Neural cell (in vitro differentiated cells): ENCODE results near the gene ETNK1. TPM values are rescaled to one million over a fixed set of nuclear protein-coding genes. Genes with fewer than 3 reads are reported as not detected.

ENCODE experiments used
- H2AFZ ChIP-seq: fragments of 200-600, 300-800 bp; sonication (generic), shearing (Covaris generic); 2 replicates; pipeline ENCODE4 v1.6.0; 2014; ENCODE audit warnings: low read depth, mild to moderate bottlenecking, antibody characterized with exemption, low read length, moderate library complexity
- H3F3A ChIP-seq: fragments of 200-600 bp; shearing (Covaris generic); 2 replicates; pipeline ENCODE4 v1.6.1; 2016; ENCODE audit warnings: mild to moderate bottlenecking, moderate library complexity, mixed read lengths, antibody characterized with exemption, low read length; ENCODE audit not compliant: insufficient read depth, poor library complexity, severe bottlenecking
- H3K27ac ChIP-seq: fragments of 200-600, 300-800 bp; sonication (generic), shearing (Covaris generic); 2 replicates; pipeline ENCODE4 v1.5.1; 2014; ENCODE audit warnings: mild to moderate bottlenecking, low read length, moderate library complexity
- H3K27me3 ChIP-seq: fragments of 300-800, 200-600 bp; sonication (generic), shearing (Covaris generic); 2 replicates; pipeline ENCODE4 v1.6.0; 2014; ENCODE audit warnings: mild to moderate bottlenecking, low read depth, low read length, moderate library complexity; ENCODE audit not compliant: insufficient read depth
- H3K36me3 ChIP-seq: fragments of 300-800, 200-600 bp; sonication (generic), shearing (Covaris generic); 2 replicates; pipeline ENCODE4 v1.5.1; 2014; ENCODE audit warnings: mild to moderate bottlenecking, antibody characterized with exemption, low read length, moderate library complexity; ENCODE audit not compliant: insufficient read depth
- H3K4me2 ChIP-seq: fragments of 300-800, 200-600 bp; sonication (generic), shearing (Covaris generic); 2 replicates; pipeline ENCODE4 v1.6.0; 2014; ENCODE audit warnings: mild to moderate bottlenecking, low read length
- H3K4me3 ChIP-seq: fragments of 300-800, 200-600 bp; sonication (generic), shearing (Covaris generic); 2 replicates; pipeline ENCODE4 v1.5.1; 2014; ENCODE audit warnings: mild to moderate bottlenecking, low read length, moderate library complexity
- H3K79me2 ChIP-seq: fragments of 200-600 bp; shearing (Covaris generic); replicated peaks from 2 replicates; pipeline ENCODE4 v1.6.0; 2014; ENCODE audit warnings: mild to moderate bottlenecking, low read length, moderate library complexity; ENCODE audit not compliant: insufficient read depth
- H3K9ac ChIP-seq: fragments of 300-800, 200-600 bp; sonication (generic), shearing (Covaris generic); 2 replicates; pipeline ENCODE4 v1.6.1; 2016; ENCODE audit warnings: mild to moderate bottlenecking, low read length, mixed read lengths
- H3K9me2 ChIP-seq: fragments of 200-600 bp; shearing (Covaris generic); 2 replicates; pipeline ENCODE4 v1.6.1; 2016; ENCODE audit warnings: mild to moderate bottlenecking, low read length, mixed read lengths; ENCODE audit not compliant: insufficient read depth
- H3K9me3 ChIP-seq: fragments of 200-600, 300-800 bp; sonication (generic), shearing (Covaris generic); 2 replicates; pipeline ENCODE4 v1.6.1; 2016; ENCODE audit warnings: mild to moderate bottlenecking, mixed run types, low read length, moderate library complexity, mixed read lengths
- H4K20me1 ChIP-seq: fragments of 200-600 bp; shearing (Covaris generic); 2 replicates; pipeline ENCODE4 v1.6.1; 2016; ENCODE audit warnings: mild to moderate bottlenecking, mixed run types; ENCODE audit not compliant: insufficient read depth
- CTCF ChIP-seq: fragments of 450-650 bp; IDR thresholded peaks from 2 replicates; pipeline ENCODE4 v1.5.1; 2014; ENCODE audit warnings: antibody characterized with exemption, mild to moderate bottlenecking, moderate library complexity; ENCODE audit not compliant: poor library complexity, severe bottlenecking
- EP300 ChIP-seq: fragments of 450-650 bp; conservative IDR thresholded peaks from 2 replicates; pipeline ENCODE4 v1.6.1; 2014; ENCODE audit warnings: antibody characterized with exemption, mild to moderate bottlenecking, moderate library complexity; ENCODE audit not compliant: poor library complexity, severe bottlenecking
- EZH2 ChIP-seq: fragments of 200-600, 300-800 bp; shearing (Covaris generic), sonication (generic); IDR thresholded peaks from 2 replicates; pipeline ENCODE4 v1.6.1; 2014; ENCODE audit warnings: antibody characterized with exemption, low read length, borderline replicate concordance, mild to moderate bottlenecking; ENCODE audit not compliant: insufficient read depth, poor library complexity, severe bottlenecking
- MXI1 ChIP-seq: fragments of 450-650 bp; conservative IDR thresholded peaks from 2 replicates; pipeline ENCODE4 v1.6.1; 2014; ENCODE audit warnings: antibody characterized with exemption, mild to moderate bottlenecking; ENCODE audit not compliant: poor library complexity, severe bottlenecking
- POLR2AphosphoS5 ChIP-seq: IDR thresholded peaks from 2 replicates; pipeline ENCODE4 v1.6.1; 2012
- RAD21 ChIP-seq: fragments of 450-650 bp; conservative IDR thresholded peaks from 2 replicates; pipeline ENCODE4 v1.6.1; 2014; ENCODE audit warnings: antibody characterized with exemption, mild to moderate bottlenecking, moderate library complexity
- REST ChIP-seq: IDR thresholded peaks from 2 replicates; pipeline ENCODE4 v1.6.1; 2012; ENCODE audit warnings: borderline replicate concordance
- SMC3 ChIP-seq: fragments of 450-650 bp; conservative IDR thresholded peaks from 2 replicates; pipeline ENCODE4 v1.6.1; 2014; ENCODE audit warnings: antibody characterized with exemption, mild to moderate bottlenecking, moderate library complexity; ENCODE audit not compliant: poor library complexity
- TAF1 ChIP-seq: IDR thresholded peaks from 2 replicates; pipeline ENCODE4 v1.6.1; 2012; ENCODE audit warnings: low read depth
- polyA plus RNA-seq: library from polyadenylated mRNA; depleted of rRNA; stranded (reverse); fragments of >200 nt; gene quantifications from 2 replicates; pipeline ENCODE4 v1.2.3, GENCODE V29; 2014

The ETNK1 gene
- polyA plus RNA-seq, 1 donor from 2014 or later: 78.5 TPM

GRCh38 chr12:22627371-22627770 is 2.4 kb downstream of the ETNK1 start:
- H3F3A ChIP-seq: no peaks in the 10 kb centered on the region
- H3K4me3 ChIP-seq: peak overlapping the region; percentile 87
- H2AFZ ChIP-seq: no peak overlapping the region
- H3K9ac ChIP-seq: peak overlapping the region; percentile 17
- no peaks in the 10 kb centered on the region for H3K9me2 ChIP-seq
- H3K79me2 ChIP-seq: peaks cover 64% of the 10 kb centered on the region
- H3K9me3 ChIP-seq: no peaks in the 10 kb centered on the region
- H3K36me3 ChIP-seq: no peaks in the 10 kb centered on the region
- H4K20me1 ChIP-seq: peaks cover 3% of the 10 kb centered on the region
- H3K27ac ChIP-seq: no peak overlapping the region
- peak overlapping the region; percentile 94 for H3K4me2 ChIP-seq
- H3K27me3 ChIP-seq: no peaks in the 10 kb centered on the region
- TF ChIP-seq EP300 (no peak), MXI1 (no peak), EZH2 (no peak), CTCF (no peak), SMC3 (no peak), REST (no peak), RAD21 (no peak), POLR2AphosphoS5 (no peak), TAF1 (no peak)

GRCh38 chr12:22628228-22628627 is 3.3 kb downstream of the ETNK1 start:
- Histone ChIP-seq H3K4me2 (peak overlapping the region; percentile 94), H3K27ac (no peak overlapping the region), H3K36me3 (no peaks in the 10 kb centered on the region), H3K79me2 (peaks cover 73% of the 10 kb centered on the region), H3F3A (no peaks in the 10 kb centered on the region), H3K4me3 (peak overlapping the region; percentile 87), H3K9ac (no peak overlapping the region), H4K20me1 (peaks cover 3% of the 10 kb centered on the region), H3K9me2 (no peaks in the 10 kb centered on the region), H3K9me3 (no peaks in the 10 kb centered on the region), H3K27me3 (no peaks in the 10 kb centered on the region), H2AFZ (no peak overlapping the region)
- no peak for TF ChIP-seq RAD21
- no peak for TF ChIP-seq EZH2
- TF ChIP-seq EP300: no peak
- TF ChIP-seq POLR2AphosphoS5: no peak
- TF ChIP-seq MXI1: no peak
- TF ChIP-seq CTCF: no peak
- TF ChIP-seq TAF1: no peak
- TF ChIP-seq REST: no peak
- no peak for TF ChIP-seq SMC3
